GF-D8 (cell line): ENCODE results near the gene RNF113A.
"Not testable (repeated sequence)": the region's sequence is repeated elsewhere in the genome, so short reads cannot be mapped to it uniquely, and the experiment has no call there.

ENCODE experiments used
- DNase-seq: peaks from one replicate; lab custom pipeline; 2025; lab: John Stamatoyannopoulos, UW

The RNF113A gene

GRCh38 chrX:119833905-119834304 lies 37.6 kb downstream of the RNF113A start:
- DNase-seq = no peak

- no peak for DNase-seq
Measured at GRCh38 chrX:119828446-119828845, 43.1 kb downstream of the RNF113A start.

- no peak for DNase-seq
Measured at GRCh38 chrX:119826399-119826959, 45.1 kb downstream of the RNF113A start.

GRCh38 chrX:119824221-119824620 lies 47.3 kb downstream of the RNF113A start:
- not testable (repeated sequence) for DNase-seq

GRCh38 chrX:119821703-119822102 lies 49.8 kb downstream of the RNF113A start:
- DNase-seq = not testable (repeated sequence)
